Effector memory CD8-positive, alpha-beta T cell (primary cell): ENCODE measurements around the gene FAM89A.
A peak's percentile ranks its signal among the peaks of the same experiment; 100 is the strongest.

Source experiments
- ATAC-seq: fragments of 150-1000 bp; cut with Tn5 transposase; replicated peaks from 2 replicates; pipeline ENCODE4 v1.10.0; 2021; ENCODE audit warnings: mild to moderate bottlenecking, moderate library complexity
- DNase-seq, 3 experiments: peaks; one replicate each; pipeline ENCODE4 v3.0.0; 2021
- H3K27ac Mint-ChIP-seq, 2 donors: one replicate each; pipeline ENCODE4 v1.8.0; 2022; ENCODE audit warnings: mild to moderate bottlenecking in 2 of 2, mixed read lengths in 2 of 2, moderate library complexity in 2 of 2
- H3K27me3 Mint-ChIP-seq, 2 donors: one replicate each; pipeline ENCODE4 v1.8.0; 2022; ENCODE audit warnings: mixed read lengths in 2 of 2
- H3K36me3 Mint-ChIP-seq: one replicate; pipeline ENCODE4 v1.8.0; 2022; ENCODE audit warnings: mild to moderate bottlenecking, moderate library complexity, mixed read lengths; ENCODE audit not compliant: insufficient read depth
- H3K4me1 Mint-ChIP-seq, 2 donors: one replicate each; pipeline ENCODE4 v1.8.0; 2022; ENCODE audit warnings: low read depth in 2 of 2, mixed read lengths in 2 of 2
- H3K4me3 Mint-ChIP-seq, 2 donors: one replicate each; pipeline ENCODE4 v1.8.0; 2022; ENCODE audit warnings: mild to moderate bottlenecking in 2 of 2, mixed read lengths in 2 of 2, moderate library complexity in 2 of 2
- H3K9me3 Mint-ChIP-seq, 2 donors: one replicate each; pipeline ENCODE4 v1.8.0; 2022; ENCODE audit warnings: mixed read lengths in 2 of 2

FAM89A gene

GRCh38 chr1:230971771-230972170 lies 68.3 kb downstream of the FAM89A start:
- Mint-ChIP-seq H3K9me3 (no peaks in the 10 kb centered on the region), H3K4me3 (peak overlapping the region in 1 of 2 donors; percentile 61), H3K36me3 (peaks cover 12% of the 10 kb centered on the region), H3K4me1 (peaks cover 49 to 67% of the 10 kb centered on the region in 2 donors), H3K27me3 (no peaks in the 10 kb centered on the region), H3K27ac (peak overlapping the region in 1 of 2 donors; percentile 74)
- ATAC-seq (no peak), DNase-seq (no peak)

DNA sequence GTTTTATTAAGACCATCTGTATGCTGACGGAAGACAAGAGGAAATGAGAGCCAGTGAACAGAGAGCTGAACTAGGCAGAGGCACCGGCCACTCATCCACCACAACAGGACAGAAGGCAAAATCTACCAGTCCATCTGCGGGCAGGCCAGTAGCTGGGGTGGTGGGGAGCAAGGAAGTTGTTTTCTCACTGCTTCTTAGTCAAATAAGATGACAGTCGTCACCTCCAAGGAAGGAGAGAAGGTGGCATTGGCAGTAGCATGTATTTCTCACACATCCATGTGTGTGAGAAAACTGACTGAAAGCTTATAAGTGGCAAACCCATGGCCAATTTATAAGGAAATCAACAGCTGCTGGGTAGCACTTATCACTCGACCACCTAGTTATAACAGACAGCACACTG lies 69.6 kb downstream of the FAM89A start:
- Mint-ChIP-seq H3K27ac (peak overlapping the region; percentile 69 to 74), H3K9me3 (no peaks in the 10 kb centered on the region), H3K27me3 (no peaks in the 10 kb centered on the region), H3K36me3 (peaks cover 7% of the 10 kb centered on the region), H3K4me1 (peaks cover 38 to 63% of the 10 kb centered on the region in 2 donors), H3K4me3 (peak overlapping the region in 1 of 2 donors; percentile 25)
- ATAC-seq (no peak), DNase-seq (no peak)
